Measurements from ENCODE around the gene INSIG1.

The INSIG1 gene

DNA sequence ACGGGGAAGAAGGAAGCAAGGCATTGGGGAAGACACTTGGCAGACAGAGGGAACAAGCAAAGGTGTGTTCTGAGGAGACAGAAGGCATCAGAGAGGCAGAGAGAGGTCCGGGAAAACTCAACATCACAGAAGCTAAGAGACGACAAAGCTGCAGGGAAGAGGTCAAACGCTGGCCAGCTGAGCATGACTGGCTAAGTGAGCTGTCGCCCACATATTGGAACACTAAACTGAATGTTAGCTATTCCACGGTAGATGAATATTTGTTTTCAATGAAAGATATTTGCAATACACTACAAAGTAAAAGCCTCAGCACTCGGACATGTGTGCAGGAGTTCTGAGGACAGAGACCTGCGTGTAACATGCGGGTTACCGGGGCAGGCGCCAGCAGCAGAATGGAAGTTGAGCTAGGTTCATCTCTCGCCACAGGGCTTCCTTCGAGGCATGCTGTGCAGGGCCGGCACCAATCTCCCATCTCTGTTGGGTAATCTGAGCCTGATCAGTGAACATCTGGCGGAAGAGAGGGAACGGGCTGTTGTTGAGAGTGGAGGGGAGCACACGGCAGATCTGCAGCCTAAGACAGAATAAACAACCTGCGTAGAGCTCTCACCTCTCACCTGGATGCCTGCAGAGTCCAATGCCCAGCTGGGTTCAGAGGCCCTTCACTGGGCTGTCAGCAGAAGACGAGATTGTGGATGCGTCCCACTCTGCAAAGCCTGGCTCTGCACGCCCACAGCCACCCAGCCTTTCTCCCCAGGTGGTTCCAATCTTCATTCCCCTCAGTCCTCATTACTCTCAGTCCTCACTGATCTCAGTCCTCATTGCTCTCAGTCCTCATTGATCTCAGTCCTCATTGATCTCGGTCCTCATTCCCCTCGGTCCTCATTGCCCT, 35.9 kb downstream of the INSIG1 start:
- no peak for DNase-seq

DNA sequence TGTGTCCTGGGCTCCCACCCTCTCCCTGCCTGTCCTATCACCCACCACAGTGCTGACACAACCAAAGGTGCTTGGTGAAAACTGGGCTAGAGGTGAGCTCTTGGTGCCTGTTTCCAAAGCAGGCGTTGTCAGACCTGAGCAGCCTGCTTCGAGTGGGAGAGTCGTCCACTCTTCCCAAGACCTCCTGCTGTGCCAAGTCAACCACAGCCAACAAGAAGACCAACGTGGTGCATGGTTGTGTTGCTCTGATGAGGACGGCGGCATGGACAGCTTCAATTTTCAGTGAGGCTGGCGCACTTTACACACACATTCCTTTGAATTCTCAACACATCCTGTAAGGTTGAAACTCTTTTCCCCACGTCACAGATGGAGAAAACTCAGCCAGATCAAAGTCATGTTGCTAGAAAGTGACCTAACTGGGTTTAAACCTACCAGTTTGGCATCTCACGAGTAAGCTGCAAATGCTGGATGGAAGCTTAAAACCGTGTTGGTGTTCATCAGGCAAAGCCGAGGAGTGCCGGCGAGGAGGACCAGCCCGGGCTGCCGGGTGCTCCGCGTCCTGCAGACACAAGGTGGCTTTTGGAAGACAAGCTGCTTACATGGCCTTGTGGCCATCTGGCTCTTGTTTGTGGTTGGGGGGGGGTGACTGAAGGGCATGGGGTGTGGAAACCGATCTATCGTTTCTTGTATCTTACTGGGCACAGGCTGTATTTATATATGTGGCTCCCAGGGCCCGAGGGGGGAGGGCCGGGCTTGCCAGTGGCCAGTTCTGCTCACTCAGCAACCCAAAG, 39.3 kb downstream of the INSIG1 start:
- no peak for DNase-seq

DNA sequence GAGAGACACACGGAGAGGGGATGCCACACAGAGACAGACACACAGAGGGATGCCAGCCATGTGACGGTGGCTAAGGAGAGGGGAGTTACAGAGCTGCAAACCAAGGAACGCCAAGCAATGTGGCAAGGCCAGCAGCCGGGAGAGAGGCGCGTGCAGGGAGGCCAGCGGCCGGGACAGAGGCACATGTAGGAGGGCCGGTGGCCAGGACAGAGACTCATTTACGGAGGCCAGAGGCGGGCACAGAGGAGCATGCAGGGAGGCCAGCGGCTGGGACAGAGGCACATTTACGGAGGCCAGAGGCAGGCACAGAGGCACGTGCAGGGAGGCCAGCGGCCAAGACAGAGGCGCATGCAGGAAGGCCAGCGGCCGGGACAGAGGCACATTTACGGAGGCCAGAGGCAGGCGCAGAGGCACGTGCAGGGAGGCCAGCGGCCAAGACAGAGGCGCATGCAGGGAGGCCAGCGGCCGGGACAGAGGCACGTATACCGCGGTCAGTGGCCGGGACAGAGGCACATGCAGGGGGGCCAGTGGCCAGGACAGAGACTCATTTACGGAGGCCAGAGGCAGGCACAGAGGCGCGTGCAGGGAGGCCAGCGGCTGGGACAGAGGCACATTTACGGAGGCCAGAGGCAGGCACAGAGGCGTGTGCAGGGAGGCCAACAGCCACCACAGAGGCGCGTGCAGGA, 40.4 kb downstream of the INSIG1 start:
- no peak for DNase-seq

DNA sequence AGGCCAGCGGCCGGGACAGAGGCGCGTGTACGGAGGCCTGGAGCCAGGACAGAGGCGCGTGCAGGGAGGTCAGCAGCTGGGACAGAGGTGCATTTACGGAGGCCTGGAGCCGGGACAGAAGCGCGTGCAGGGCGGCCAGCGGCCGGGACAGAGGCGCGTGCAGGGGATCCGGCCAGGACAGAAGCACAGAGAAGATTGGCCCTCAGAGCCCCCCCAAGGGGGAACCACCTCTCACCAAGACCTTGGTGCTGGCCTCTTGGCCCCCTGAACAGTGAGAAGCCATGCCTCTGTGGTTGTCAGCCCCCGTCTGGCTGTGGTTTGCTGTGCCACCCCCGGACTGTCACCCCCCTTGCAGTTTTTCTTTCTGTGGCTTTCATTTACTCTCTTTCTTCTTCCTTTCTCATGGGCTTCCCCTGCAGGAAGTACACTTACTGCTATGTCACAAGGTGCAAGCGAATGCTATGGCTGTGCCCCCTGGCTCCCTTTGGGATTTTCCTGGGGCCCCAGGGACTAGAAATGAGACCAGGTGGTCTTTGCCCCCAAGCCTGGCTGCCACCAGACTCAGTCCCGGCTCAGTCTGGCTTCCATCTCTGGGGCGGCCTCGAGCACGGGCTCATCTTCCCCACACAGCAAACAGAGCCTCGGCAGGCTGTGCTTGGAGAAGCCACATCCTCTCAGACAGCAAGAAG, 41.1 kb downstream of the INSIG1 start:
- no peak for DNase-seq

DNA sequence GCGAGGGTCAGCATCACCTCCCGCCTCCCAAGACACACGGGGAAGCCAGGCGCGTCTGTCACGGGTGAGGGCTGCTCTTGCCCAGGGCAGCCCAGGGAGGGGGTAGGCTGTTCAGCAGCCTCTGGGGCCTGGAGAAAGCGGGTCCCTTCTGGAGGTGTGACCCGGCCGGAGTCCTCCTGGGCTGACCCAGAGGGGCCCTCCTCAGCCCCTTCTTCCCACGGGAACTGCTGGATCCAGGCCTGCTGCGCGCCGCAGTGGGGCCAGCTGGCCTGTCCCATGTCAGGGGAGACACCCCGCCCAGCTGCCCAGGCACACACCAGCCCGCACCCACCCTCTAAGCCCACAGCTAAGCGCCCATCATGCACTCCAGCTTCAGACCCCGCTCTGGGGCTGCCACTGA, 41.8 kb downstream of the INSIG1 start:
- no peak for DNase-seq

DNA sequence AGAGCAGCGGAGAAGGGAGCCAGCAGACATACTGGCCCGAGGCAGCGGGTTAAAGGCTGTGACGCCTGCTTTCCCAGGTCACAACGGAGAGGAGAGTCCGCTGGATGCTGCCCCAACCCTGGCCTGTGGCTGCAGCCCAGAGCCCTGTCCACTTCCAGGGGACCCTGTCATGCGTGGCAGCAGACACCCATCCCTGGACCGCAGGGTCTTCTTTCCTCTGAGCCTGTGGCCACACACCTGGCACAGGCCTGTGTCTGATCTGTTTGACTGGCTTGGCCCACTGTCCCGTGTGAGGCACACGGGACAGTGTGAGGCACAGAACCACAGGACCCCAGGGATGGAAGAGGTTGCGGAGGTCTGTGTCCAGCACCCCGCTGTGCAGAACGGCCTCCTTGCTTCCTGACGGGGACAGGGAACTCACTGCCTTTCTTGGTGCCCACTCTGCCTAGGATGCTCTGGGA, 42.4 kb downstream of the INSIG1 start:
- no peak for DNase-seq

DNA sequence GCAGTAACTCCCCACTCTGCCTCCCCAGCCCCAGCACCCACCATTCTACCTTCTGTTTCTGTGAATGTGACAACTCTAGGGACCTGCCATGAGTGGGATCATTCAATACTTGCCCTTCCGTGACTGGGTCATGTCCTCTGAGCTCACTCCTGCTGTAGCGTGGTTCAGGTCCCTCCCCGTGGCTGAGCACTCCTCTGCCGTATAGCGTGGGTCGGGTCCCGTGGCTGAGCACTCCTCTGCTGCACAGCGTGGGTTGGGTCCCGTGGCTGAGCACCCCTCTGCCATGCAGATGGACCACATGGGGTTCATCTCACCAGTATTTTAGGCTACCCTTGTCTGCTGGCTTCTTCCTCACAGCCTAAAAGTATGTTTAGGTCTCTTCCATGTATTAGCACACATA, 43.0 kb downstream of the INSIG1 start:
- no peak for DNase-seq

DNA sequence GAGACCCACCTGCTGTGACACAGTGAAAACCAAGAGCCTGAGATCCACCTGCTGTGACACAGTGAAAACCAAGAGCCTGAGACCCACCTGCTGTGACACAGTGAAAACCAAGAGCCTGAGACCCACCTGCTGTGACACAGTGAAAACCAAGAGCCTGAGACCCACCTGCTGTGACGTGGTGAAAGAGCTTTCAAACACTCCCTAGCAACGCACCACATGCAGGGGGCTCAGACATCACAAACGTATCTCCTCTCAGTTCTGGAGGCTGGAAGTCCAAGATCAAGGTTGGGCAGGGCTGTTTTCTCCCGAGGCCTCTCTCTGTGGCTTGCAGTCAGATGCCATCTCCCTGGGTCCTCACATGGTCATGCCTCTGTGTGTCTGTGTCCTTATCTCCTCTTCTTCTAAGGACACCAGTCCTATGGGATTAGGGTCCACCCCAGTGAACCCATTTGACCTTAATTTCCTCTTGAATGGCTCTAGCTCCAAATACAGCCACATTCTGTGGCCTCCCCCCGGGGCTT, 43.8 kb downstream of the INSIG1 start:
- no peak for DNase-seq

DNA sequence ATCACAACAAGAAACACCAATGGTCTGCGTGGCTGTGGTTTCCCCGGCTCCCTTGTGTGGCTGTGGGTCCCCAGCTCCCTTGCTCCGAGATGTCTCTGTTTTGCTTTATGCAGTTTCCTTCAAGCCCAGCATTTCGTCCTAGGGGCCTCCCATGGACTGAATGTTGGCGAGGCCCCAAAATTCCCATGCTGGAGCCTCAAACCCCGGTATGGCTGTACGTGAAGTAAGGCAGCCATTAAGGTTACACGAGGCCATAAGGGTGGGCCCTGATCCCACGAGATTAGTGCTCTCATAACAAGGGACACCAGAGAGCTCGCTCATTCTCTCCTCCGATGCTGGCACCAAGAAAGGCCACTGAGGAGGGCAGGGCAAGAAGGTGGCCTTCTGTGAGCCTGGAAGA, 44.6 kb downstream of the INSIG1 start:
- no peak for DNase-seq

DNA sequence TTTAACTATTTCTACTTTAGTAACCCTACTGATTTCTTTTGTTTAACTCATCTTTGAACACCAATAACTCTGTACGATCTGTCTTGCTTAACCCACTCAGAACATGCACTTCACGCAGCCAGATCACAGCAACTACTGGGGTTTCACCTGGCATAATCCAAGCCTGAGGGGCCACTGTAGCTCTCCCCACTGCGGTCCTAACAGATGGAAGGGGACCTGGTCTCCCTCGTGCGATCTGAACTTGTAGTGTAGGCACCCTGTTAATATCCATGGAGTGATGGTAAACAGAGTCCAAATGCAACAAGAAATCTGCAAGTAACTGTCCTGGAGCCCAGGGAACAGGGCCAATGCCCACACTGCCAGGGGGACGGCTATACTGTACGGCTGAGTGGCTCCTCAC, 45.5 kb downstream of the INSIG1 start:
- DNase-seq = no peak

DNA sequence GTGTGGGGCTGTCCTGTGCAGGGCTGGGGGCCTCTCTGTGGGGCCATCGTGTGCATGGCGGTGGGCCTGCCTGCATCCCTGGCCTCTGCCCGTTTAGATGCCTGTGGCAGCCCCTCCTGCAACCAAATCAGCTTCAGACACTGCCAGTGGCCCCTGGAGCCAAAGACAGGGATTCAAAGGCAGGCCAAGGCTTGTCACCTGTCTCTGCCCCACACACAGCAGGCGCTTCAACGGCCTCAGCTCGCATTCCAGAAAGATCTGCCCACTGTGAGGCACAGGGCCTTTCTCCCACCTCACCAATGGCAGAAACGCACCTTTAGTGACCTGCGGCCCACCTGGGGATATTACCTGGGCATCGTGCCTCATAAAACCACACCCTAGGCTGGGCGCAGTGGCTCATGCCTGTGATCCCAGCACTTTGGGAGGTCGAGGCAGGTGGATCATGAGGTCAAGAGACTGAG, 46.0 kb downstream of the INSIG1 start:
- no peak for DNase-seq

DNA sequence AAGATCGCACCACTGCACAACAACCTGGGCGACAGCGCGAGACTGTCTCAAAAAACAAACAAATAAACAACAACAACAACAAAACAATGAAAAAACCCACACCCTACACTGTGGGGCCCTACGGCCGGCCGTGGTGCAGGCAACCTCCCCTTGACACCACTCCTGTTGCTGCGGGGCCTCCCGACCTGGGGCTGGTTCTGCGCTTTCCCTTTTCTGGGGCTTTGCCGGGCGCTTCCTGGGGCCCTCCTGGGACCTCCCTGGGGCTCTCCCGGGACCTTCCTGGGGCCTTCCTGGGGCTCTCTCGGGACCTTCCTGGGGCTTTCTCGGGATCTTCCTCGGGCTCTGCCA, 46.6 kb downstream of the INSIG1 start:
- DNase-seq = no peak

DNA sequence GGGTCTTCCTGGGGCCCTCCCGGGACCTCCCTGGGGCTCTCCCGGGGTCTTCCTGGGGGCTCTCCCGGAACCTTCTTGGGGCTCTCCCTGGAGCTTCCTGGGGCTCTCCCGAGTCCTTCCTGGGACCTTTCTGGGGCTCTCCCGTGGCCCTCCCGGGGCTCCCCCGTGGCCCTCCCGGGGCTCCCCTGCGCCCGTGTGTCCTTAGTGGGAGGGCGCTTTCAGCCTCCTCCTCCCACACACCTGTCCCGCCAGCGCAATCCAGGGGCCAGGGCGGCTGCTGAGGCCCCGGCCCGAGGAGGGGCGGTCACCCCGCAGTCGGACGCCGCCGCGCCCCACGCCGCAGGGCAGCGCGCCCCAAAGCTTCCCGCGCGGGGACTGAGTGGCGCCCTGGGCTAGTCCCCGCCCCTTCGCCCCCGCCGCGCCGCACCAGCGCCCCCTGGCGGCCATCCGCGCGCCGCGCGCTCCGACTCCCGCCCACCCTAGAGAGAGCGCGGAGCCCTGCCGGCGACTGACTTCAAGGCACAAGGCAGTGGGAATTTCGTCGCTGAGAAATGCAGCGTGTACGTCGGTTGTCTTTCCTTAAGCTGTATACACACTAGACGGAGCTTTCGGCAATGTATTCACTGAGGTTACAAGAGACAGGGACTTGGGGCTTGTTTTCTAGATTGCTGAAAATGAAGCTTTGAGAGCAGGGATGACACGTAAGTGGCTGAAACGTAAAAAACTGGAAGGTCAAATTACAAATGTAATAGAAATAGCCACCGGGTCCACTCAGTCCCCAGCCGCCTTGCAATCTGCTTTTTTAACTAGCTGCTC, 47.1 kb downstream of the INSIG1 start:
- DNase-seq = peak; percentile 88

DNA sequence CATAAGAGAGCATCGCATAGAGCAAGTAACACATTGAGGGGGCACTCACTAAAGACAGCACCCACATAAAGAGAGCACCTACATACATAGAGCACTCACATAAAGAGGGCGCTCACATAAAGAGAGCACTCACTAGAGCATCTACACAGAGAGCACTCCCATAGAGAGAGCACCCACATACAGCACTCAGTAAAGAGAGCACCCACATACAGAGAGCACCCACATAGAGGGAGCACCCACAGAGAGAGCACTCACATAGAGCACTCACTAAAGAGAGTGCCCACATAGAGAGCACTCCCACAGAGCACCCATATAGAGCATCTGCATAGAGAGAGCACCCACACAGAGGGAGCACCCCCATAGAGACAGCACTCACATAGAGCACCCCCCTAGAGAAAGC, 47.8 kb downstream of the INSIG1 start:
- DNase-seq = no peak

DNA sequence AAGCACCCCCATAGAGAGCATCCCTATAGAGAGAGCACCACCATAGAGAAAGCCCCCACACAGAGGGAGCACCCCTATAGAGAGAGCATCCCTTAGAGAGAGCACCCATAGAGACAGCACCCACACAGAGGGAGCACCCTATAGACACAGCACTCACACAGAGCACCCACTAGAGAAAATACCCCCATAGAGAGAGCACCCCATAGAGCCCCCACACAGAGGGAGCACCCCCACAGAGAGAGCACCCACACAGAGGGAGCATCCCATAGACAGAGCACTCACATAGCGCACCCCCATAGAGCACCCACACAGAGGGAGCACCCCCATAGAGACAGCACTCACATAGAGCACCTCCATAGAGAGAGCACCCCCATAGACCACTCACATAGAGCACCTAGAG, 48.6 kb downstream of the INSIG1 start:
- no peak for DNase-seq

DNA sequence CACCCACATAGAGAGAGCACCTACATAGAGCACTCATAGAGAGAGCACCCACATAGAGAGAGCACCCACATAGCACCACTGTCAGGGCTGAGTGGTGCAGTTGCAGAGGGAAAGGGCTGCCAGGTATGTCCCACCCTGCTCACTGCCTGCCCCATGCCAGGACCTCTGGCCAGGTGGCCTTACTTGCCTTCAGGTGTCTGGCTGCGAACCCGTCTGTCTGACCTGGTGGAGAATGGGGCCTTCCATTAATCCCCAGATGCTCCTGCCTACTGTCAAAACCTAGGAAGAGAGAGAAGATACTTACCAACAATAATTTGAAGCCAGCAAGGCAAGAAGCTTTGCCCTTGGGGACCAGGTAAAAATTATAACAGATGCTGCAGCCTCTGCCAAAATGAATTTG, 51.1 kb downstream of the INSIG1 start:
- DNase-seq = no peak

DNA sequence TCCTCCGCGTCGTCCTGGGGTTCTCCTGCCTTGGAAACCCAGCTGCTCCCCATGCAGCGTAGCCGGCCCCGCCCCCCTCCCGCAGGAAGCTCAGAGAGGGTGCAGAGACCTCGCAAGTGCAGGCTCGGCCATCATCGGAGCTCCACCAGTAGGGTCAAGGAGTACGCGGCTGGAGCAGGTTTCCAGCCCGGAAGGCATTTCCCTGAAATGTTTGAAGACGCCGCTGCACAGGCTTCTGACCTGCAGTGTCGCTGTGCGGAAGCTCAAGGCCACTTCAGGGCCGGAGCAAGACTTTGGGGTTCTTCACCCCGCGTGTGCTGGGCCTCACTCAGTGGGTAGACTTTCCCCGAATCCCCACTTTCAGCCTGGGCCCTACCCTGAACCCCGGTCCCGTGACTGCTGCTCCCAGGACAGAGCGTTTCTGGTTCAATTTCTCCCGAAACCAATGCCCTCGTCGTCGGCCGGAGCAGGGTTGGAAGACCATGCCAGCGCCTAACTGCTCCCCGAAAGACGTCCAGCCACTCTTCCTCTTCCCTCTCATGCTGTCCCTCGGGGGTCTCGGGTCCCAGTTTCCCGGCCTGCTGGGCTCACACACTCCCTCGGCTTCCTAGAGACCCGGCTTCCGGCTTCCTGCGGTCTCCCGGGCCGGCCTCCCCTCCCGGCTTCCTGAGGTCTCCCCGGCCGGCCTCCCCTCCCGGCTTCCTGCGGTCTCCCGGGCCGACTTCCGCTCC, 52.1 kb downstream of the INSIG1 start:
- DNase-seq = no peak

DNA sequence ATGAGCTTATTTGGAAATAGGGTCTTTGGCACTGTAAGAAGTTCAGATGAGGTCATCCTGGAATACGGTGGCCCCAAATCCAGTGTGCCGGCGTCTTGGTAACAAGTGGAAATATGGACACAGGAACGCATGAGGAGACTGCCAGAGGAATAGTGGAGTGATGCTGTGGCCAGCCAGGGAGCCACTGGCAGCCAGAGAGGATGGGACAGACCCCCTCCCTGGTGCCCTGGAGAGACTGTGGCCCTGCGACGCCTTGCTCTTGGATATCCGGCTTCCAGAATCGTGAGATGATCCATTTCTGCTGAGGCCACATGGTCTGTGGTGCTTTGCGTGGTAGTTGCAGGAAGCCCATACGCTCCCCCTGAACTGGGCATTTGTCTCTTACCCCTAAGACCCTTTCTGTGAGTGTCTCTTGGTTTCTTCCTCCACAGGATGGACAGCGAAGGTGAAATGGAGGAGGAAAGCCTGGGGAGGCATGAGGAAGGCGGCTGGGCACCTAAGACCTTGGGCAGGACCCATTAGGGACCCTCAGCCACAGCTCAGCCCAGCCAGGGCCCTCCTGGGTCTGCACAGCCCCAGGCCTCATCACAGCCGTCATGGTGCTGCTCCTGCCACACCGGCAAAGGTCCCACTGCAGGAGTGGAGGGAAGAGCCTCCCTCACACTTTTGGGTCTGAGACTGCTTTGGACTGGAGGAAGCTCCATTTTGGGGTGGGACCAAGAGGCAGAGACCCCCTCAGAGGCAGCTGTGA, 53.6 kb downstream of the INSIG1 start:
- no peak for DNase-seq

DNA sequence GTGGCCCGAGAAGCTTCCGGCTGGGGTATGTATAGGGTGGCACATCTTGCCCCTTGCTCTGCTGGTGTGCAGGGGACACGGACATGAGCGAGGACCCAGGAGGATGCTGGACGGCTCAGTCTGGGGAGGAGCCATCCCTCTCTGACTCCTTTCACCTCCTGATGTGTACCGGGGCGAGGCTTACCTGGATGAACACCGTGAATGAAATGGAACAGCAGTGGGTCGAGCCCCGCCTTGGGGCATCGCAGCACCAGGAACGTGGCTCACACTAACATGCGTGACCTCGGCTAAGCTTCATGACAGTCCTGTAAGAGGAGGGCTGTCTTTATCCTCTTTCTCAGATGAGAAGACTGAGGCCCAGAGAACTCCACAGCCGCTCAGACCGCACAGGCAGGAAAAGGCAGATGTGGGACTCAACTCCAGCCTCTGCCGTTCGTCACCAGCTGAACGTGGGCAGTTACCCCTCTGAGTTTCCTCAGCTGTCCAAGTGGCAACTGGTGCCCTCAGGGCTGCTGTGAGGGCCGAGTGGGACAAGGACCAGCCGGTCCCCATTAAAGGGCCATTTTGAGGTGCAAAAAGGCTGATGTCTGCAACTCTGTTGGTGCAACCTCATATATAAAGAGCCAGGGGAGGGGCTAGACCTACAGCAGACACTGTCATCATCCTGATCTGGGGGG, 54.5 kb downstream of the INSIG1 start:
- DNase-seq = no peak

DNA sequence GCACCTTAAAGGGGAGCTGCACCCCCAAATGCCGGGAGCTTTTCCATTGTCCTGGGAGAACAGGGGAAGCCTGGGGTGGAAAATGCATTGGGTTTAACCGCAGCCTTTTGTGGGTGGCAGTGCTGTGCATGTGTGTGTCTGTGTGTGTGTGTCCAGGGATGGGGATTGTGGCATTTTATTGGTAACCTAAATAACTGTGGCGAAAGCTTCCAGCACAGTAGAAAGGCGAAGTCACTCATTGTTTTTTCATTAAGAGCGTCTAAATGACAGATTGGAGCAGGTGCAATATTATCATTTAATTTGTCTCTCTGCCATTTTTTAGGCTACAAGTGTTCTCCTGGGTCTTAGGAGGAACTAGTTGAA, 55.1 kb downstream of the INSIG1 start:
- DNase-seq = no peak
